GM20431 (cell line): ENCODE measurements around the gene TUBGCP6.

ENCODE experiments used
- in situ Hi-C: fragments of 300-500 bp; cut with MseI, MboI; formaldehyde crosslinking; loops from one replicate; pipeline ENCODE4 v1.15.0; 2020; ENCODE audit warnings: low sequenced_read_pairs; ENCODE audit not compliant: unreplicated experiment

Gene TUBGCP6

DNA sequence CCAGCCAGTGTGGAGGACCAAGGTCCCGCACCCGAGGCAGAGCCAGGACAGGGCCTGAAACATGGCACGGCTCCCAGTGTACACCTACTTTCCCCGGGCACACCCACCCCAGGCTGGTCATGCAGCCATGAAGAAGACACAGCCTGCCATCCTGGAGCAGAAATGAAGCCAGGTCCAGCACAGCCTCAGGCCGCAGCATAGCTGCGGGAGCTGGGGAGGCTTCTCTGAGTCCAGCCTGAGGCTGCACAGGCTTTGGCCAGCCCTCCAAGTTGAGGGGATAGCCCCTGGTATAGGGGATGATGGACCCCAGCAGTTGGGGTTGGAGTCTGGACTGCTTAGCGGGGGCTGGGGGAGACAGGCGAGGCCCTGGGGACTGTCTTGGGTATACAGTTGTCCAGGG, 9.1 kb upstream of the TUBGCP6 start:
- in situ Hi-C loops = no loop called here

GRCh38 chr22:50253046-50253915, 8.5 kb upstream of the TUBGCP6 start:
- in situ Hi-C loops = no loop called here

- in situ Hi-C loops = no loop called here
These were observed 7.5 kb upstream of the TUBGCP6 start for GRCh38 chr22:50252082-50253045.

- in situ Hi-C loops = no loop called here
These were observed 6.8 kb upstream of the TUBGCP6 start for GRCh38 chr22:50251477-50252081.

- in situ Hi-C loops = no loop called here
These were observed 6.0 kb upstream of the TUBGCP6 start, which contains the start of gene HDAC10 for GRCh38 chr22:50250555-50251476. TSS of gene HDAC10 (minus strand) at chr22:50251265. CDS start at chr22:50251032, 233 bp downstream.

GRCh38 chr22:50250249-50250554, 5.4 kb upstream of the TUBGCP6 start:
- in situ Hi-C loops = no loop called here

DNA sequence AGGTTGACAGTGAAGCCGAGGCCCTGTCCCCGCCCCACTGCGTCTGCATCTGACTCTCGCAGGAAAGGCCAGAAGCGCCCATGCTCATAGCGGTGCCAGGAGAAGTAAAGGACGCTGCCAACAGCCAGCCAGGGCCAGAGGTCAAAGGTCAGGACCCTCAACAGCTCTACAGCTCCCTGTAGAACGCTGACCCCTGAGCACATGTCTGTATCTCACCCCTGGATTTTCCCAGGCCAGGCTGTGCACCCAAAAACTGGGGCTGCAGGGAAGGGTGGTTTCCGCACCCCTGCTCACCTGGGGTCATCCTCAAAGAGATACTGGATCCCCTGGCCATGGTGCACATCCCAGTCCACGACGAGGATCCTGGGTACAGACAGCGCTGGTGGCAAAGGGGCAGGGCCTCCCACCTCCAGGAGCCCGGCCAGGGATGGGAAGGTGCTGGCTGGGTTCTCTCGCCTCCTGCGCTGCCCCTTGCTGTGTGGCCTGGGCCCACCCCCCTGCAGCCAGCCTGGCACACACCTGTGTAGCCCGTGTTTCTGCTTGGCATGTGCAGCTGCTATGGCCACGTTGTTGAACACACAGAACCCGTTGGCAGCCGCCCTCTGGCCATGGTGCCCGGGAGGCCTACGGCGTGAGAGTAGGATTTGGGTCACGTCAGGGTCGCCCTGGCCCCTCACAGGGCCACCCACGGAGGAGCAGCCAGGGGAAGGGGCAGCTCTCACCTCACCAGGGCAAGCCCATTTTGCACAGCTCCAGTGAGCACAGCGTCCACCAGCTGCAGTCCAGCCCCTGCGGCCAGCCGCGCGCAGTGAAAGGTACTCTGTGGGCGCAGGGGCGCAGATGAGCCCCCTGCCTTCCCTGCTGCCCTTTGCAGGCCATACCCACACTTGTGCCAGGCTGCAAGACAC, 4.8 kb upstream of the TUBGCP6 start:
- in situ Hi-C loops = no loop called here

GRCh38 chr22:50248196-50249081, 3.6 kb upstream of the TUBGCP6 start:
- in situ Hi-C loops = no loop called here

- in situ Hi-C loops = no loop called here
These were observed 2.9 kb upstream of the TUBGCP6 start for GRCh38 chr22:50247748-50248147.

DNA sequence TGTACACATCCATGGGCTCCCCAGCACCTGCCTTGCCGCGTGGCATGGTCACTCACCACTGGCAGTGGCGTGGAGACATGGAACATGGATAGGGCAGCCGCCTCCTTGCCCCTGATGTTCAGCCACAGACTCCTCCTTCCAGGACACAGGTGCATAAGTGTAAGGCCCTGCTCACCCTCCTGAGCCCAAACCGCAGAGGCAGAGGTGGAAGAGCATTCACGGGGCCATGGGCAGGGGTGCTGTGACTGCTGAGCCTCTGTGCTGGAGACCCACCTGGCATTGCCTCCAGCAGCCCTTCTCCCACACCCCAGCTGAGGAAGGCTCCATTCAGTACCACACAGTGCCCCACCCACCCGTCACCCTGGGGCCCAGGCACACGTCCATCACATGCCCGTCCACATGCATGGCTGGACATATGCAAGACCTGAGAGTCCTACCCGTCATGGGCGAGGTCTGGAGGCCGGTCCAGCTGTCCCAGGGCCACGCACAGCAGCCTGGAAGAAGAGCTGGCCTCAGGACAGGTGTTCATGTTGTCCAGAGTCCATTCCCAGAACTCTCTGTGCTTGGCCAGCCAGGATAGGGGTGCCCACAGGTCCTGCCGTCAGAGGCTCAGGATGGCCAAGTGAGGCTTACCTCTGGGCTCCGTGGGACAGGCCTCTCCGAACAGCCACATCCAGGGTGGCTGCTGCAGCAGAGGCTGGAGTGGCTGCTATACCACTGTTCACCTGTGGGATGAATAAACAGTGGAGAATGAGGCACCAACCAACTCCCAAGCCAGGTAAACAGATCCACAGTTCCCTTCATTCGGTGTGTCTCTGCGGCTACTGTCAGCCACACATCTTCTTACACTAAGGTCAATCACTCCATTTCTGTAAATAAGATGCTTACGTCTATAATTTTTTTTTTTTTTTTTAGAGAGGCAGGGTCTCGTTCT, 1.7 kb upstream of the TUBGCP6 start:
- in situ Hi-C loops = no loop called here

- in situ Hi-C loops = no loop called here
These were observed 620 bp upstream of the TUBGCP6 start for GRCh38 chr22:50245214-50246072.

DNA sequence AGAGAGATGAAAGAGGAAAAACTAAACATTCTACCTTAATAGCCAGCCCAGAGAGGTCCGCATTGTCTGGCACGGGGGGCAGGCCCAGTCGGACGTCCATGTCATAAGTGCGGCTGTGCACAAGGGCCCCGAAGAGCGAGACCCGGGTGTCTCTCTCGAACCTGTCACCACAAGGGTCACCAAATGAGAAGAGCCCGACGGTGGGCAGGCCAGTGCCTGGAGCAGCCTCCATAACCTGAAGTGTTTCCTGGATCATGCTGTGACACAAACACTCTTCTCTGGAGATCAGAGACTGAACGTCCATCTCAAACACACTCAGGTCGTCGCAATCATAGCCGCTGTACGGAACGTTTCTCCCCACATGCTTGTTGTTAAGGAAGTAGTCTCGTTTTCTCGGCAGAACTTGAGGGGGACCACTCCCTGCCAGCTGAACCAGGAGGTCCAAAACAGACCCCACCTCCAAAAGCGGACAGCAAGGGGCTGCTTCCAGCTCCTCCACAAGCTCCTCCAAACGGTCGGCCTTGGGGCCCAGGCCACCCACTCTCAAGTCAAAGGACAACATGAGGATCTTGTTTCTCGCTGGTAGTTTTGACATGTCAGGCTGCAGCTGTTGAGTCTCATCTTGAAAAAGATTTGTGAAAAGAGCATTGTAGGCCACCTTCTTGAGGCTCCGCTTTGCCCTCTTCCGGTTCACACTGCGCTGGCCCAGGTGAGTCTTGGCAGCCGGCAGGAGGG, 971 bp downstream of the TUBGCP6 start:
- in situ Hi-C loops = no loop called here

- in situ Hi-C loops = no loop called here
These were observed 2.3 kb downstream of the TUBGCP6 start for GRCh38 chr22:50242406-50242949.

DNA sequence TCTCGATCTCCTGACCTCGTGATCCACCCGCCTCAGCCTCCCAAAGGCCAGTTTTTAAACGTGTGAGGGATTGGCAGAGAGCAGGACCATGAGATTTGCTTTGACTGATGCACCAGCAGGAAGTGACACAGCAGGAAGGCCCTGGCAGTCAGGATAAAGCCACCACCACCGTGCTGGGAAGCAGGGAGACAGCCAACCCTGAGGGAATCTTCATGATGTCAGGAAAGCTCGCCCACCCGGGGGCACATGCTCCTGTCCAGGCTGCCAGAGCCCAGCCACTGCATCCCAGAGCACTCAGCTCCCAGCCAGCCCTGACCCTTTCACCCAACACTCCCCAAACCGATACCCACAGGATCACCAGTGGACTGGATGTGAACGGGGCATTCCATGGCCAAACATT, 6.1 kb downstream of the TUBGCP6 start:
- in situ Hi-C loops = no loop called here
